ENCODE results near the gene MAP1A. TPM values are rescaled to one million over a fixed set of nuclear protein-coding genes. Genes with fewer than 3 reads are reported as not detected.

MAP1A gene
- polyA plus RNA-seq, 1 donor from 2014 or later = 3.4 TPM

DNA sequence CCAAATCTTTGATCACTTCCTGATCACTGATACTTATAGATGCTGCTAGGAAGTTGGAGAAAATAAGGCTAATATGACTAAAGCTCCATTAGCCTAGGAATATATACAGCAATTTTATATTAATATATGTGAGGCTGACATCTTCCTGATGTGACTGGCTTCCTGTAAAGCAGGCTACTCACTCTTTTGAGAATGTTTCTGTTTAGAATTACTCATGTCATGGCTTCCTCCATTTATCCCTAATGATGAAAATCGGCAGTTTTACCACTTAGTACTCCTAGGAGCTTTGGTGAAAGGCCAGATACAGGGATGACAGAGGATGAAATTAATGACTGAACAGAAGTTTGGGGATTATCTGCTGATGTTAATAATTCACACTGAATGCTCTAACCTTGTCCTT, 3.9 kb upstream of the MAP1A start:
- Histone ChIP-seq H3F3A (ENCODE audit: insufficient read depth, low read length, poor library complexity, severe bottlenecking) (peaks cover 13% of the 10 kb centered on the region), H3K79me2 (replicated peaks; ENCODE audit: insufficient read depth, low read length) (peaks cover 40% of the 10 kb centered on the region), H3K9me3 (ENCODE audit: low read length) (no peaks in the 10 kb centered on the region), H4K20me1 (ENCODE audit: insufficient read depth) (no peaks in the 10 kb centered on the region), H3K36me3 (ENCODE audit: insufficient read depth, low read length) (no peaks in the 10 kb centered on the region), H3K4me3 (ENCODE audit: low read length) (peak overlapping the region; percentile 32), H3K27ac (ENCODE audit: low read length) (no peak overlapping the region), H2AFZ (ENCODE audit: low read depth, low read length) (no peak overlapping the region), H3K4me2 (ENCODE audit: low read length) (peak overlapping the region; percentile 46), H3K9me2 (ENCODE audit: insufficient read depth, low read length) (no peaks in the 10 kb centered on the region), H3K9ac (ENCODE audit: low read length) (peak overlapping the region; percentile 1), H3K27me3 (ENCODE audit: insufficient read depth, low read depth, low read length) (no peaks in the 10 kb centered on the region)
- TF ChIP-seq EZH2 (IDR thresholded peaks at IDR 0.05; ENCODE audit: borderline replicate concordance, insufficient read depth, low read length, poor library complexity, severe bottlenecking) = no peak
- TF ChIP-seq SMC3 (conservative IDR thresholded peaks at IDR 0.05; ENCODE audit: poor library complexity) = no peak
- TF ChIP-seq RAD21 (conservative IDR thresholded peaks at IDR 0.05) = no peak
- no peak for TF ChIP-seq POLR2AphosphoS5 (IDR thresholded peaks at IDR 0.05)
- TF ChIP-seq, protein P1, sequence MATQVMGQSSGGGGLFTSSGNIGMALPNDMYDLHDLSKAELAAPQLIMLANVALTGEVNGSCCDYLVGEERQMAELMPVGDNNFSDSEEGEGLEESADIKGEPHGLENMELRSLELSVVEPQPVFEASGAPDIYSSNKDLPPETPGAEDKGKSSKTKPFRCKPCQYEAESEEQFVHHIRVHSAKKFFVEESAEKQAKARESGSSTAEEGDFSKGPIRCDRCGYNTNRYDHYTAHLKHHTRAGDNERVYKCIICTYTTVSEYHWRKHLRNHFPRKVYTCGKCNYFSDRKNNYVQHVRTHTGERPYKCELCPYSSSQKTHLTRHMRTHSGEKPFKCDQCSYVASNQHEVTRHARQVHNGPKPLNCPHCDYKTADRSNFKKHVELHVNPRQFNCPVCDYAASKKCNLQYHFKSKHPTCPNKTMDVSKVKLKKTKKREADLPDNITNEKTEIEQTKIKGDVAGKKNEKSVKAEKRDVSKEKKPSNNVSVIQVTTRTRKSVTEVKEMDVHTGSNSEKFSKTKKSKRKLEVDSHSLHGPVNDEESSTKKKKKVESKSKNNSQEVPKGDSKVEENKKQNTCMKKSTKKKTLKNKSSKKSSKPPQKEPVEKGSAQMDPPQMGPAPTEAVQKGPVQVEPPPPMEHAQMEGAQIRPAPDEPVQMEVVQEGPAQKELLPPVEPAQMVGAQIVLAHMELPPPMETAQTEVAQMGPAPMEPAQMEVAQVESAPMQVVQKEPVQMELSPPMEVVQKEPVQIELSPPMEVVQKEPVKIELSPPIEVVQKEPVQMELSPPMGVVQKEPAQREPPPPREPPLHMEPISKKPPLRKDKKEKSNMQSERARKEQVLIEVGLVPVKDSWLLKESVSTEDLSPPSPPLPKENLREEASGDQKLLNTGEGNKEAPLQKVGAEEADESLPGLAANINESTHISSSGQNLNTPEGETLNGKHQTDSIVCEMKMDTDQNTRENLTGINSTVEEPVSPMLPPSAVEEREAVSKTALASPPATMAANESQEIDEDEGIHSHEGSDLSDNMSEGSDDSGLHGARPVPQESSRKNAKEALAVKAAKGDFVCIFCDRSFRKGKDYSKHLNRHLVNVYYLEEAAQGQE (IDR thresholded peaks at IDR 0.05; ENCODE audit: borderline replicate concordance) = no peak
- TF ChIP-seq, protein P2, sequence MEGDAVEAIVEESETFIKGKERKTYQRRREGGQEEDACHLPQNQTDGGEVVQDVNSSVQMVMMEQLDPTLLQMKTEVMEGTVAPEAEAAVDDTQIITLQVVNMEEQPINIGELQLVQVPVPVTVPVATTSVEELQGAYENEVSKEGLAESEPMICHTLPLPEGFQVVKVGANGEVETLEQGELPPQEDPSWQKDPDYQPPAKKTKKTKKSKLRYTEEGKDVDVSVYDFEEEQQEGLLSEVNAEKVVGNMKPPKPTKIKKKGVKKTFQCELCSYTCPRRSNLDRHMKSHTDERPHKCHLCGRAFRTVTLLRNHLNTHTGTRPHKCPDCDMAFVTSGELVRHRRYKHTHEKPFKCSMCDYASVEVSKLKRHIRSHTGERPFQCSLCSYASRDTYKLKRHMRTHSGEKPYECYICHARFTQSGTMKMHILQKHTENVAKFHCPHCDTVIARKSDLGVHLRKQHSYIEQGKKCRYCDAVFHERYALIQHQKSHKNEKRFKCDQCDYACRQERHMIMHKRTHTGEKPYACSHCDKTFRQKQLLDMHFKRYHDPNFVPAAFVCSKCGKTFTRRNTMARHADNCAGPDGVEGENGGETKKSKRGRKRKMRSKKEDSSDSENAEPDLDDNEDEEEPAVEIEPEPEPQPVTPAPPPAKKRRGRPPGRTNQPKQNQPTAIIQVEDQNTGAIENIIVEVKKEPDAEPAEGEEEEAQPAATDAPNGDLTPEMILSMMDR (IDR thresholded peaks at IDR 0.05; ENCODE audit: poor library complexity, severe bottlenecking) = no peak
- TF ChIP-seq TAF1 (IDR thresholded peaks at IDR 0.05; ENCODE audit: low read depth) = no peak
- TF ChIP-seq EP300 (conservative IDR thresholded peaks at IDR 0.05; ENCODE audit: poor library complexity, severe bottlenecking) = no peak
- TF ChIP-seq MXI1 (conservative IDR thresholded peaks at IDR 0.05; ENCODE audit: poor library complexity, severe bottlenecking) = no peak

DNA sequence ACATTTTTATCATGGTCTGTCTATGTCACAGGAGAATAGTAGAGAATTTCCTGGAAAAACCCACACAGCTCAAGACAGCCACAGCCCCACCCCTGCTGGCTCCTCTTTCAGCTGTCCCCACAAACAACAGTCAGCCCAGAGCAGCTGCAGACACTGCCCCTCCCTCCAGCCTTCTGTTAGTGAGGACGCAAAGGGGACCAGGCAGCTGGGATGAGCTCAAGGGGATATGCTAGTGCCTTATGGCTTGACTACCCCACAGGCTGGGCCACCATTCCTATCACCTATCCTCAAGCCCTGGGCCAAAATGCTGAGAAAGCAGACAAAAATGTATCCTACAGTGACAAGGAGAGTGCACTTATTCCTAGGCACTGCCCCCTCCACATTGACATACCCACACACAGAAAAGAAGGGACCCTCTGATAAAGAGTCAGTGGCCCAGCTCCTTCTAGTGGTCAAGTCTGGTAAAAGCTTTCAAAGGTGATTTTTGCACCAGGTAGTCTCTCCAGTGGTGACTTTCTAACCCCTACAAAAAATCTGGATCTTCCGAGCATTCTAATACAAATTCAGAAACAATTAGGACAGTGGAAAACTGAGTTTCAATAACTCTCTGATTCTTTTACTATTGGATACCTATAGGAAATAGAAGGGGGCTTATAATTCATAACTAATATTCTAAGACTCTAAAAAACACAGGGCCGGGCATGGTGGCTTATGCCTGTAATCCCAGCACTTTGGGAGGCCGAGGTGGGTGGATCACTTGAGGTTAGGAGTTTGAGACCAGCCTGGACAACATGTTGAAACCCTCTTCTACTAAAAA, 3.0 kb upstream of the MAP1A start:
- H3K36me3 ChIP-seq (ENCODE audit: insufficient read depth, low read length) = no peaks in the 10 kb centered on the region
- peak overlapping the region; percentile 46 for H3K4me2 ChIP-seq (ENCODE audit: low read length)
- H3K79me2 ChIP-seq (replicated peaks; ENCODE audit: insufficient read depth, low read length) = peaks cover 49% of the 10 kb centered on the region
- TF ChIP-seq, protein P2 (IDR thresholded peaks at IDR 0.05; ENCODE audit: poor library complexity, severe bottlenecking) = peak; percentile 75
- TF ChIP-seq TAF1 (IDR thresholded peaks at IDR 0.05; ENCODE audit: low read depth) (no peak), RAD21 (conservative IDR thresholded peaks at IDR 0.05) (peak; percentile 75), MXI1 (conservative IDR thresholded peaks at IDR 0.05; ENCODE audit: poor library complexity, severe bottlenecking) (no peak), SMC3 (conservative IDR thresholded peaks at IDR 0.05; ENCODE audit: poor library complexity) (peak; percentile 72)
- no peaks in the 10 kb centered on the region for H4K20me1 ChIP-seq (ENCODE audit: insufficient read depth)
- H3K9me2 ChIP-seq (ENCODE audit: insufficient read depth, low read length) = no peaks in the 10 kb centered on the region
- H3K4me3 ChIP-seq (ENCODE audit: low read length) = peak overlapping the region; percentile 32
- H3K27ac ChIP-seq (ENCODE audit: low read length) = no peak overlapping the region
- H2AFZ ChIP-seq (ENCODE audit: low read depth, low read length) = no peak overlapping the region
- no peaks in the 10 kb centered on the region for H3K9me3 ChIP-seq (ENCODE audit: low read length)
- H3K27me3 ChIP-seq (ENCODE audit: insufficient read depth, low read depth, low read length) = no peaks in the 10 kb centered on the region
- H3K9ac ChIP-seq (ENCODE audit: low read length) = no peak overlapping the region
- peaks cover 13% of the 10 kb centered on the region for H3F3A ChIP-seq (ENCODE audit: insufficient read depth, low read length, poor library complexity, severe bottlenecking)

Data from neural cell (in vitro differentiated cells).